Activated CD8-positive, alpha-beta T cell treated with anti-CD3 and anti-CD28 coated beads for 36 hours (primary cell): ENCODE data around the gene MLXIP. TPM values are rescaled to one million over a fixed set of nuclear protein-coding genes. Genes with fewer than 3 reads are reported as not detected.

ENCODE experiments used
- ATAC-seq: fragments of 200-7000 bp; cut with Tn5 transposase; one replicate; pipeline ENCODE4 v1.10.0; 2021; ENCODE audit warnings: mild to moderate bottlenecking, moderate library complexity
- CTCF ChIA-PET: fragments of 350-600 bp; sonication (Branson Sonifier 250); formaldehyde crosslinking; loops from one replicate; lab custom pipeline; 2021; ENCODE audit warnings: antibody characterized with exemption; lab: Charles Lee
- POLR2A ChIA-PET: fragments of 350-600 bp; sonication (Branson Sonifier 250); formaldehyde crosslinking; loops from one replicate; lab custom pipeline; 2021; ENCODE audit warnings: antibody characterized with exemption; lab: Charles Lee
- DNase-seq: peaks from one replicate; pipeline ENCODE4 v3.0.0-alpha.2; 2020
- H3K27ac Mint-ChIP-seq: one replicate; pipeline ENCODE4 v1.8.0; 2021; ENCODE audit warnings: mild to moderate bottlenecking, mixed read lengths
- H3K27me3 Mint-ChIP-seq: one replicate; pipeline ENCODE4 v1.8.0; 2021; ENCODE audit warnings: mixed read lengths
- H3K36me3 Mint-ChIP-seq: one replicate; pipeline ENCODE4 v1.8.0; 2021; ENCODE audit warnings: low read depth, mixed read lengths
- H3K4me1 Mint-ChIP-seq: one replicate; pipeline ENCODE4 v1.8.0; 2021; ENCODE audit warnings: low read depth, mixed read lengths
- H3K4me3 Mint-ChIP-seq: one replicate; pipeline ENCODE4 v1.8.0; 2021; ENCODE audit warnings: mild to moderate bottlenecking, moderate library complexity, mixed read lengths
- H3K9me3 Mint-ChIP-seq: one replicate; pipeline ENCODE4 v1.8.0; 2021; ENCODE audit warnings: mixed read lengths
- CTCF ChIP-seq: fragments of 200-600 bp; IDR thresholded peaks from one replicate; pipeline ENCODE4 v1.8.0; 2022; ENCODE audit warnings: antibody characterized with exemption, mild to moderate bottlenecking
- intact Hi-C: fragments of 100-400 bp; cut with micrococcal nuclease; formaldehyde crosslinking; loops from one replicate; pipeline ENCODE4 v1.10.0; 2022
- total RNA-seq, 2 experiments: library from RNA; stranded (reverse); gene quantifications; one replicate each; pipeline ENCODE4 v1.2.3, GENCODE V29; 2021

The MLXIP gene
- total RNA-seq, 2 experiments from 2014 or later = 26.0 to 28.7 TPM

- no peaks in the 10 kb centered on the region for H3K27me3 Mint-ChIP-seq
- POLR2A ChIA-PET = no interaction called here
- no peak overlapping the region for H3K4me3 Mint-ChIP-seq
- H3K9me3 Mint-ChIP-seq = no peaks in the 10 kb centered on the region
- H3K27ac Mint-ChIP-seq = no peak overlapping the region
- H3K36me3 Mint-ChIP-seq = peaks cover 8% of the 10 kb centered on the region
- CTCF ChIA-PET = no interaction called here
- intact Hi-C loops = loop anchor here (10.0 kb wide), 1 partner anchor 49 kb away; the partner anchor contains the start of gene LRRC43
- TF ChIP-seq CTCF = no peak
- ATAC-seq (no peak), DNase-seq (no peak)
- H3K4me1 Mint-ChIP-seq = no peaks in the 10 kb centered on the region
Observed at GRCh38 chr12:122135437-122136031, 57.0 kb downstream of the MLXIP start.

GRCh38 chr12:122137229-122137628 lies 58.7 kb downstream of the MLXIP start:
- Mint-ChIP-seq H3K27ac (no peak overlapping the region), H3K36me3 (peaks cover 14% of the 10 kb centered on the region), H3K4me1 (no peaks in the 10 kb centered on the region), H3K9me3 (no peaks in the 10 kb centered on the region), H3K4me3 (no peak overlapping the region), H3K27me3 (no peaks in the 10 kb centered on the region)
- no peak for DNase-seq
- POLR2A ChIA-PET = no interaction called here
- ATAC-seq = peak; percentile 39
- CTCF ChIA-PET = interaction anchor here (1.2 kb wide), 1 partner anchor 83 kb away, joined by 3 read pairs; no protein-coding TSS in a partner anchor
- intact Hi-C loops = loop anchor here (10.0 kb wide), 1 partner anchor 48 kb away; the partner anchor contains the start of gene LRRC43
- no peak for TF ChIP-seq CTCF

- intact Hi-C loops = loop anchor here (10.0 kb wide), 1 partner anchor 47 kb away; the partner anchor contains the start of gene LRRC43
- Mint-ChIP-seq H3K4me3 (no peak overlapping the region), H3K27ac (no peak overlapping the region), H3K36me3 (peaks cover 14% of the 10 kb centered on the region), H3K27me3 (no peaks in the 10 kb centered on the region), H3K9me3 (no peaks in the 10 kb centered on the region), H3K4me1 (no peaks in the 10 kb centered on the region)
- ATAC-seq = peak; percentile 49
- TF ChIP-seq CTCF = no peak
- DNase-seq = no peak
- POLR2A ChIA-PET = no interaction called here
- CTCF ChIA-PET = interaction anchor here (1.0 to 1.7 kb wide), 3 partner anchors 14 to 83 kb away, joined by 3 to 5 read pairs (median 3); no protein-coding TSS in a partner anchor
Observed at GRCh38 chr12:122137681-122138080, 59.1 kb downstream of the MLXIP start.

GRCh38 chr12:122138181-122138580 lies 59.6 kb downstream of the MLXIP start:
- H3K27me3 Mint-ChIP-seq = no peaks in the 10 kb centered on the region
- ATAC-seq (no peak), DNase-seq (no peak)
- H3K4me1 Mint-ChIP-seq = no peaks in the 10 kb centered on the region
- no peak overlapping the region for H3K27ac Mint-ChIP-seq
- peaks cover 14% of the 10 kb centered on the region for H3K36me3 Mint-ChIP-seq
- CTCF ChIA-PET = interaction anchor here (1.0 to 1.7 kb wide), 3 partner anchors 15 to 84 kb away, joined by 3 to 5 read pairs (median 3); no protein-coding TSS in a partner anchor
- H3K4me3 Mint-ChIP-seq = no peak overlapping the region
- H3K9me3 Mint-ChIP-seq = no peaks in the 10 kb centered on the region
- intact Hi-C loops = loop anchor here (10.0 kb wide), 1 partner anchor 47 kb away; the partner anchor contains the start of gene LRRC43
- POLR2A ChIA-PET = no interaction called here
- TF ChIP-seq CTCF = no peak

GRCh38 chr12:122138616-122139015 lies 60.1 kb downstream of the MLXIP start:
- CTCF ChIA-PET = interaction anchor here (1.0 to 1.7 kb wide), 3 partner anchors 15 to 84 kb away, joined by 3 to 5 read pairs (median 3); no protein-coding TSS in a partner anchor
- ATAC-seq (no peak), DNase-seq (no peak)
- no peaks in the 10 kb centered on the region for H3K9me3 Mint-ChIP-seq
- H3K27ac Mint-ChIP-seq = no peak overlapping the region
- H3K4me3 Mint-ChIP-seq = no peak overlapping the region
- no peaks in the 10 kb centered on the region for H3K27me3 Mint-ChIP-seq
- TF ChIP-seq CTCF = no peak
- intact Hi-C loops = loop anchor here (10.0 kb wide), 1 partner anchor 46 kb away; the partner anchor contains the start of gene LRRC43
- POLR2A ChIA-PET = no interaction called here
- peaks cover 14% of the 10 kb centered on the region for H3K36me3 Mint-ChIP-seq
- no peaks in the 10 kb centered on the region for H3K4me1 Mint-ChIP-seq
